AG10803 (cell line): Measurements from ENCODE around the gene CDK14.
A peak's percentile ranks its signal among the peaks of the same experiment; 100 is the strongest.

Experiments used
- DNase-seq: peaks from one replicate; pipeline ENCODE4 v3.0.0; 2010; ENCODE audit warnings: low read depth
- H3K4me3 ChIP-seq: 2 replicates; pipeline ENCODE4 v1.5.1; 2011; ENCODE audit warnings: mild to moderate bottlenecking, low read length, control low read depth
- CTCF ChIP-seq: conservative IDR thresholded peaks from 2 replicates; pipeline ENCODE4 v1.5.1; 2011; ENCODE audit warnings: mild to moderate bottlenecking, low read length, control low read depth, inconsistent platforms

Gene CDK14

GRCh38 chr7:91103363-91103762, 507.2 kb downstream of the CDK14 start:
- no peak for DNase-seq
- H3K4me3 ChIP-seq = no peak overlapping the region
- no peak for TF ChIP-seq CTCF

- no peak for TF ChIP-seq CTCF
- no peak overlapping the region for H3K4me3 ChIP-seq
- DNase-seq = no peak
Measured at GRCh38 chr7:91107460-91107859, 511.3 kb downstream of the CDK14 start.

GRCh38 chr7:91109200-91109599, 513.1 kb downstream of the CDK14 start:
- H3K4me3 ChIP-seq = no peak overlapping the region
- no peak for TF ChIP-seq CTCF
- DNase-seq = no peak

GRCh38 chr7:91112902-91113341, 516.8 kb downstream of the CDK14 start:
- peak; percentile 47 for DNase-seq
- no peak for TF ChIP-seq CTCF
- H3K4me3 ChIP-seq = no peak overlapping the region

GRCh38 chr7:91114232-91114631, 518.1 kb downstream of the CDK14 start:
- TF ChIP-seq CTCF = no peak
- DNase-seq = no peak
- no peak overlapping the region for H3K4me3 ChIP-seq

DNA sequence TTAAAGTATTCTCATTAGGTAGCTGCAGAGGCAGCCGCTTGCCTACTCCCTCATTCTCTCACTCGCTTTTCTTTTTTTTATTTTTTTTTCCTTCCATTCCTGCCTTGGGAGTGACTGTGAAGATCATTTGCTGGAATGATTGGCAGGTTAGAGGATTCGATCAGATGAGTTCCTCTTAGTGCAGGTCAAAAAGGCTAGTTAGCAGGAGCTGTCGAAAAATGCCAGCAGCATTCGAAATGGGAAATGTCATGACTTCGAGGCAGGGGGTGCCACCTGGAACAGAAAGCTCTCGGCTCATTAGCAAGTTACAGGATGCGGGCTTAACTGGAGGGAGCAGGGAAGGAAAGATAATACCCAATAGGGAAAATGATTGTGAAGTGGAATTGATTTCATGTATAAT, 530.6 kb downstream of the CDK14 start:
- no peak for DNase-seq
- TF ChIP-seq CTCF = no peak
- H3K4me3 ChIP-seq = no peak overlapping the region

DNA sequence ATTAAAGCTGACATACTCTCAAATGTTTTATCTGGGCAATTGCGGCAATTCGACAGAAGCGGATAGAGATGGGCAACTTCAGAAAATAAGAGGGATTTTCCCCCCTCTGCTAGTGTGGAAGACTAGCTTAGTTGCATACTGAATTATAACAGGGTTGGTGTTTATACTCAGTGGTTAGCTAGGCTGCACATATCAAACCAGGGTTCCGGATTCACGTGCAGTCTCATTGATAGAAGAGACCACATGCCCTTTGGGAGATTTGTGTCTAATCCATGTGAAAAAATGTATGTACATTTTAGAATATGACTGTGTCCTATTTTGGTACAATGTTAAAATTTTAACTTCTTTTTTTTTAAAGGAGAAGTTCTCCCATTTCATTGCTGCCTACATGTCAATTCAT, 531.2 kb downstream of the CDK14 start:
- DNase-seq = no peak
- no peak for TF ChIP-seq CTCF
- H3K4me3 ChIP-seq = no peak overlapping the region
